HuH-7.5 (cell line): ENCODE results near the gene PIRT.
"Not testable (repeated sequence)": the region's sequence is repeated elsewhere in the genome, so short reads cannot be mapped to it uniquely, and the experiment has no call there.

ENCODE experiments used
- DNase-seq: peaks from one replicate; pipeline ENCODE4 v3.0.0; 2011; ENCODE audit warnings: low spot score

PIRT gene

GRCh38 chr17:10837921-10838320 is at the start of gene PIRT:
Gene PIRT, minus strand, starts transcription at chr17:10838087. Its CDS starts 12,442 bp downstream, at chr17:10825645.
- no peak for DNase-seq

GRCh38 chr17:10881959-10882358 is 44.1 kb upstream of the PIRT start:
- no peak for DNase-seq

- DNase-seq: no peak
Observed at GRCh38 chr17:10879190-10879836, 41.4 kb upstream of the PIRT start.

- DNase-seq: no peak
Observed at GRCh38 chr17:10875984-10876555, 38.2 kb upstream of the PIRT start.

- DNase-seq: no peak
Observed at GRCh38 chr17:10875430-10875851, 37.6 kb upstream of the PIRT start.

GRCh38 chr17:10871914-10872313 is 34.0 kb upstream of the PIRT start:
- no peak for DNase-seq

GRCh38 chr17:10870336-10871050 is 32.6 kb upstream of the PIRT start:
- no peak for DNase-seq

- DNase-seq: not testable (repeated sequence)
Observed at GRCh38 chr17:10868744-10869143, 30.9 kb upstream of the PIRT start.

GRCh38 chr17:10859051-10859450 is 21.2 kb upstream of the PIRT start:
- no peak for DNase-seq

- DNase-seq: no peak
Observed at GRCh38 chr17:10857976-10858375, 20.1 kb upstream of the PIRT start.

GRCh38 chr17:10846636-10847035 is 8.7 kb upstream of the PIRT start:
- not testable (repeated sequence) for DNase-seq

- no peak for DNase-seq
Observed at GRCh38 chr17:10845388-10845751, 7.5 kb upstream of the PIRT start.

GRCh38 chr17:10844621-10845387 is 6.9 kb upstream of the PIRT start:
- peak; percentile 48 for DNase-seq

GRCh38 chr17:10843811-10844210 is 5.9 kb upstream of the PIRT start:
- no peak for DNase-seq

- DNase-seq: no peak
Observed at GRCh38 chr17:10842658-10843057, 4.8 kb upstream of the PIRT start.

- no peak for DNase-seq
Observed at GRCh38 chr17:10838682-10839081, 795 bp upstream of the PIRT start.

- DNase-seq: no peak
Observed at GRCh38 chr17:10836966-10837590, 809 bp downstream of the PIRT start.

- DNase-seq: no peak
Observed at GRCh38 chr17:10836145-10836544, 1.7 kb downstream of the PIRT start.

- DNase-seq: no peak
Observed at GRCh38 chr17:10831696-10832095, 6.2 kb downstream of the PIRT start.

GRCh38 chr17:10827898-10828552 is 9.9 kb downstream of the PIRT start:
- no peak for DNase-seq

- DNase-seq: no peak
Observed at GRCh38 chr17:10824874-10825273, 13.0 kb downstream of the PIRT start.

- DNase-seq: no peak
Observed at GRCh38 chr17:10821770-10822169, 16.1 kb downstream of the PIRT start.
